ENCODE results near the gene ATP6V1G2. TPM values are rescaled to one million over a fixed set of nuclear protein-coding genes. Genes with fewer than 3 reads are reported as not detected.
"Not testable (repeated sequence)": the region's sequence is repeated elsewhere in the genome, so short reads cannot be mapped to it uniquely, and the experiment has no call there.

Gene ATP6V1G2
- total and polyA plus RNA-seq, 2 donors, result 2.5 to 3.3 TPM

GRCh38 chr6:31557443-31558317 lies 11.3 kb upstream of the ATP6V1G2 start:
- Histone ChIP-seq H3K4me3 (ENCODE audit: low read length in 2 of 2) (no peak overlapping the region), H3K27me3 (ENCODE audit: control insufficient read depth in 2 of 2, insufficient read depth in 1 of 2, low read length in 1 of 2) (no peaks in the 10 kb centered on the region), H3K27ac (ENCODE audit: low read depth in 1 of 2, low read length in 1 of 2) (peak overlapping the region; percentile 71 to 85), H3K36me3 (ENCODE audit: control insufficient read depth in 2 of 2, insufficient read depth in 2 of 2, low read length in 1 of 2) (peaks cover 7 to 34% of the 10 kb centered on the region in 2 donors), H3K4me1 (ENCODE audit: control insufficient read depth in 2 of 2, insufficient read depth in 2 of 2, low read length in 2 of 2) (peaks cover 43 to 61% of the 10 kb centered on the region in 2 donors), H3K9me3 (ENCODE audit: control insufficient read depth in 2 of 2, insufficient read depth in 1 of 2, low read length in 1 of 2) (no peaks in the 10 kb centered on the region)
- no peak for DNase-seq (ENCODE audit: low read depth in 6 of 9, low spot score in 9 of 9)
- 70% methylated on average over 24 of the region's 24 CpGs for WGBS

DNA sequence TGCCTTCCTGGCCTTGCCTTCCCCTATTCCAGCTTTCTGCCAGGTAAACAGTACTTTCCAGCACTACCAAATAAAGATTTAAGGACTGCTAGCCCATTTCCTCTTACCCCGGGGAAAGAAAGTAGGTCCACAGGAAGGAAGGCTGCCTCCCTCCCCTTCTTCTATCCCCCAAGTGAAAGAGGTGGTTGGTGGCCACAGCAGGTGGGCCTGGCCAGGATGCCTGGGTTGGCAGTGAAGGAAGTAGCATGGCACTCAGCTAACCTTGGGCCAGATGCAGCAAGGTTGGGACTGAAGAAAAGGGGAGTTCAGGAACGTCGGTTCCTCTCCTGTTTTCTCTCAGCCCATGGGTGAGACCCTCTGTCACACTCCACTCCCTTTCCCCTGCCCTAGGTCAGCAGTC lies 9.9 kb upstream of the ATP6V1G2 start:
- Histone ChIP-seq H3K4me3 (ENCODE audit: low read length in 2 of 2) (no peak overlapping the region), H3K36me3 (ENCODE audit: control insufficient read depth in 2 of 2, insufficient read depth in 2 of 2, low read length in 1 of 2) (peaks cover 7 to 36% of the 10 kb centered on the region in 2 donors), H3K27ac (ENCODE audit: low read depth in 1 of 2, low read length in 1 of 2) (peak overlapping the region; percentile 74 to 75), H3K27me3 (ENCODE audit: control insufficient read depth in 2 of 2, insufficient read depth in 1 of 2, low read length in 1 of 2) (no peaks in the 10 kb centered on the region), H3K9me3 (ENCODE audit: control insufficient read depth in 2 of 2, insufficient read depth in 1 of 2, low read length in 1 of 2) (no peaks in the 10 kb centered on the region), H3K4me1 (ENCODE audit: control insufficient read depth in 2 of 2, insufficient read depth in 2 of 2, low read length in 2 of 2) (peaks cover 43 to 61% of the 10 kb centered on the region in 2 donors)
- WGBS, result 10% methylated on average over 3 of the region's 3 CpGs
- DNase-seq (ENCODE audit: low read depth in 6 of 9, low spot score in 9 of 9), result peak in 1 of 9 donors; percentile 74

DNA sequence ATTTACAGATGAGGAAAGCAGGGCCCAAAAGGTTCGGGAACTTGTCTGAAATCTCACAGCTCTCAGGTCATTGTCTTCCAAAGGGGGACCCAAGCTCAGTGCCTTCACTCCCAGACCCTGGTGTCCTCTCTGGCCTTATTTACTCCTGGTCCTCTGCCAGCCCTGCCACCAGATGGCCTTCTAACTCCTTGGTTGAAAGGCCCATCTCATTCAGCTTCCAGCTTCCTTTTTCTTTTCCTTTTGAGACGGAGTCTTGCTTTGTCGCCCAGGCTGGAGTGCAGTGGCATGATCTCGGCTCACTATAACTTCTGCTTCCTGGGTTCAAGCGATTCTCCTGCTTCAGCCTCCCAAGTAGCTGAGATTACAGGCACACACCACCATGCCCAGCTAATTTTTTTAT lies 5.0 kb upstream of the ATP6V1G2 start:
- H3K27ac ChIP-seq (ENCODE audit: low read depth in 1 of 2, low read length in 1 of 2); H3K4me3 ChIP-seq (ENCODE audit: low read length in 2 of 2): not testable (repeated sequence)

DNA sequence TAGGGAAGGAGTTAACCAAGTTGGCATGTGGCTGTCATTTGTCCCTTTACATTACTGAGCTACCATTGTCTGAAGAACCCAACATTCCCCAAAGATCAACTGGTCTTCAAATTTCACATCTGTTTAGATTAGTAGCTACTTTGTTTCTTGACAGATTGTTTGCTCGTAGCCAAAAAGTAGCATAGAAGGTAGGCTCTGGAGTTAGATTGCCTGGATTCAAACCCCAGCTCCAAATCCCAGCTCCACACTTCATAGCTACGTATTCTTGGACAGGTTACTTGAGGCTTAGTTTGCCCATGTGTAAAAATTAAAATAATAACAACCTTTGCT lies 2.1 kb upstream of the ATP6V1G2 start:
- Histone ChIP-seq H3K9me3 (ENCODE audit: control insufficient read depth in 2 of 2, insufficient read depth in 1 of 2, low read length in 1 of 2) (no peaks in the 10 kb centered on the region), H3K4me3 (ENCODE audit: low read length in 2 of 2) (no peak overlapping the region), H3K27me3 (ENCODE audit: control insufficient read depth in 2 of 2, insufficient read depth in 1 of 2, low read length in 1 of 2) (no peaks in the 10 kb centered on the region), H3K4me1 (ENCODE audit: control insufficient read depth in 2 of 2, insufficient read depth in 2 of 2, low read length in 2 of 2) (peaks cover 7 to 31% of the 10 kb centered on the region in 2 donors), H3K36me3 (ENCODE audit: control insufficient read depth in 2 of 2, insufficient read depth in 2 of 2, low read length in 1 of 2) (peaks cover 13 to 20% of the 10 kb centered on the region in 2 donors), H3K27ac (ENCODE audit: low read depth in 1 of 2, low read length in 1 of 2) (peak overlapping the region in 1 of 2 donors; percentile 87)
- no peak for DNase-seq (ENCODE audit: low read depth in 6 of 9, low spot score in 9 of 9)
- 97% methylated on average over 2 of the region's 2 CpGs for WGBS

More for the DNA sequence above, 5.0 kb upstream of the ATP6V1G2 start:
- Histone ChIP-seq H3K36me3 (ENCODE audit: control insufficient read depth in 2 of 2, insufficient read depth in 2 of 2, low read length in 1 of 2) (peaks cover 13 to 26% of the 10 kb centered on the region in 2 donors), H3K4me1 (ENCODE audit: control insufficient read depth in 2 of 2, insufficient read depth in 2 of 2, low read length in 2 of 2) (peaks cover 13 to 34% of the 10 kb centered on the region in 2 donors)
- DNase-seq (ENCODE audit: low read depth in 6 of 9, low spot score in 9 of 9), result peak in 4 of 9 donors; percentile 56 to 88 (median 72)
- not testable (repeated sequence) for H3K9me3 ChIP-seq (ENCODE audit: control insufficient read depth in 2 of 2, insufficient read depth in 1 of 2, low read length in 1 of 2); H3K27me3 ChIP-seq (ENCODE audit: control insufficient read depth in 2 of 2, insufficient read depth in 1 of 2, low read length in 1 of 2)
- WGBS, result 27% methylated on average over 5 of the region's 5 CpGs

- 86% methylated on average over 24 of the region's 24 CpGs for WGBS
Measured at GRCh38 chr6:31547727-31548543, 1.5 kb upstream of the ATP6V1G2 start.

GRCh38 chr6:31546958-31547726 lies 734 bp upstream of the ATP6V1G2 start, which contains the start of gene NFKBIL1:
NFKBIL1 (plus strand) TSS chr6:31547608; CDS start chr6:31547695, 87 bp downstream.
- Histone ChIP-seq H3K27me3 (ENCODE audit: control insufficient read depth in 2 of 2, insufficient read depth in 1 of 2, low read length in 1 of 2) (no peaks in the 10 kb centered on the region), H3K9me3 (ENCODE audit: control insufficient read depth in 2 of 2, insufficient read depth in 1 of 2, low read length in 1 of 2) (no peaks in the 10 kb centered on the region), H3K27ac (ENCODE audit: low read depth in 1 of 2, low read length in 1 of 2) (peak within 1 kb of the TSS; percentile 84 to 87), H3K4me3 (ENCODE audit: low read length in 2 of 2) (peak within 1 kb of the TSS; percentile 53 to 63), H3K4me1 (ENCODE audit: control insufficient read depth in 2 of 2, insufficient read depth in 2 of 2, low read length in 2 of 2) (peaks cover 13 to 38% of the 10 kb centered on the region in 2 donors), H3K36me3 (ENCODE audit: control insufficient read depth in 2 of 2, insufficient read depth in 2 of 2, low read length in 1 of 2) (peaks cover 13% of the 10 kb centered on the region in 2 donors)
- DNase-seq (ENCODE audit: low read depth in 6 of 9, low spot score in 9 of 9), result peak; percentile 87 to 97 (median 94)
- WGBS, result under 1% methylated on average over 25 of the region's 25 CpGs

More at GRCh38 chr6:31547727-31548543, 1.5 kb upstream of the ATP6V1G2 start:
- H3K4me3 ChIP-seq (ENCODE audit: low read length in 2 of 2), result peak overlapping the region; percentile 53 to 63
- peaks cover 8 to 34% of the 10 kb centered on the region in 2 donors for H3K4me1 ChIP-seq (ENCODE audit: control insufficient read depth in 2 of 2, insufficient read depth in 2 of 2, low read length in 2 of 2)
- peak overlapping the region; percentile 84 to 87 for H3K27ac ChIP-seq (ENCODE audit: low read depth in 1 of 2, low read length in 1 of 2)
- no peaks in the 10 kb centered on the region for H3K27me3 ChIP-seq (ENCODE audit: control insufficient read depth in 2 of 2, insufficient read depth in 1 of 2, low read length in 1 of 2)
- H3K36me3 ChIP-seq (ENCODE audit: control insufficient read depth in 2 of 2, insufficient read depth in 2 of 2, low read length in 1 of 2), result peaks cover 13 to 14% of the 10 kb centered on the region in 2 donors
- no peak for DNase-seq (ENCODE audit: low read depth in 6 of 9, low spot score in 9 of 9)
- no peaks in the 10 kb centered on the region for H3K9me3 ChIP-seq (ENCODE audit: control insufficient read depth in 2 of 2, insufficient read depth in 1 of 2, low read length in 1 of 2)

GRCh38 chr6:31545291-31545690 lies 1.1 kb downstream of the ATP6V1G2 start:
- Histone ChIP-seq H3K4me1 (ENCODE audit: control insufficient read depth in 2 of 2, insufficient read depth in 2 of 2, low read length in 2 of 2) (peaks cover 16 to 36% of the 10 kb centered on the region in 2 donors), H3K4me3 (ENCODE audit: low read length in 2 of 2) (no peak overlapping the region), H3K27me3 (ENCODE audit: control insufficient read depth in 2 of 2, insufficient read depth in 1 of 2, low read length in 1 of 2) (no peaks in the 10 kb centered on the region), H3K36me3 (ENCODE audit: control insufficient read depth in 2 of 2, insufficient read depth in 2 of 2, low read length in 1 of 2) (peaks cover 9 to 10% of the 10 kb centered on the region in 2 donors), H3K9me3 (ENCODE audit: control insufficient read depth in 2 of 2, insufficient read depth in 1 of 2, low read length in 1 of 2) (no peaks in the 10 kb centered on the region), H3K27ac (ENCODE audit: low read depth in 1 of 2, low read length in 1 of 2) (no peak overlapping the region)
- DNase-seq (ENCODE audit: low read depth in 6 of 9, low spot score in 9 of 9), result no peak
- WGBS, result 96% methylated on average over 7 of the region's 7 CpGs

- H3K9me3 ChIP-seq (ENCODE audit: control insufficient read depth in 2 of 2, insufficient read depth in 1 of 2, low read length in 1 of 2), result no peaks in the 10 kb centered on the region
- no peak overlapping the region for H3K27ac ChIP-seq (ENCODE audit: low read depth in 1 of 2, low read length in 1 of 2)
- H3K36me3 ChIP-seq (ENCODE audit: control insufficient read depth in 2 of 2, insufficient read depth in 2 of 2, low read length in 1 of 2), result peaks cover 12 to 16% of the 10 kb centered on the region in 2 donors
- no peaks in the 10 kb centered on the region for H3K27me3 ChIP-seq (ENCODE audit: control insufficient read depth in 2 of 2, insufficient read depth in 1 of 2, low read length in 1 of 2)
- WGBS, result 97% methylated on average over 2 of the region's 2 CpGs
- H3K4me3 ChIP-seq (ENCODE audit: low read length in 2 of 2), result no peak overlapping the region
- peaks cover 21 to 42% of the 10 kb centered on the region in 2 donors for H3K4me1 ChIP-seq (ENCODE audit: control insufficient read depth in 2 of 2, insufficient read depth in 2 of 2, low read length in 2 of 2)
- no peak for DNase-seq (ENCODE audit: low read depth in 6 of 9, low spot score in 9 of 9)
Measured at GRCh38 chr6:31544676-31545075, 1.7 kb downstream of the ATP6V1G2 start.

Data from thymus (tissue), 11 donors.